ENCODE measurements around the gene FMN2.

The FMN2 gene

DNA sequence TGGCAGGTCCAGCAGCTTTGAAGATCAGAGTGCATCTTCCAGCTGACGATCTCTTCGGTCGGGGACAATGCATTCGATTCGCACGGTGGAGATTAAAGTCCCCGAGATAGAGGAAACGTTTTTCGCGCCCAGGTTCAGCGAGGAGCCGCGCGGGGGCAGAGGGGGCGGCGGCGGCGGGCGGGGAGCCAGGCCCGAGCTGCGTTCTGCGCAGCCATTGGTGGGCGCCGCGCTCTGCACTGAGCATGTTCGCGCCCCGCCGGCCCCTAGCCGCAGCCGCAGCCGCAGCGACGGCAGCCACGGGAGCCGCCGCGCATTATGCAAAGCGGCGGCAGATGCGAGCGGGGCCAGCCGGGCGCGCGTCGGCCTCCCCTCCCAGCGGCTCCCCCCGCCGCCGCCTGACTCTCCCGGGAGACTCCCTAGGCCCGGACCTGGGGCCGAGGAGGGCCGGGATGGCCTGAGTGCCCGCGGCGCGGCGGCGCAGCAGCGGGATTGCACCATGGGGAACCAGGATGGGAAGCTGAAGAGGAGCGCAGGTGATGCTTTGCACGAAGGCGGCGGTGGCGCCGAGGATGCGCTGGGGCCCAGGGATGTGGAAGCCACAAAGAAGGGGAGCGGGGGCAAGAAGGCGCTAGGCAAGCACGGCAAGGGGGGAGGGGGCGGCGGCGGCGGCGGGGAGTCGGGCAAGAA is at the start of gene FMN2:
FMN2 (plus strand) TSS at position 270 of the 687 bp plus-strand sequence; CDS start at position 497, 227 bp downstream.
- DNase-seq, result no peak

GRCh38 chr1:240044620-240045019 is 47.1 kb upstream of the FMN2 start:
- DNase-seq, result no peak

DNA sequence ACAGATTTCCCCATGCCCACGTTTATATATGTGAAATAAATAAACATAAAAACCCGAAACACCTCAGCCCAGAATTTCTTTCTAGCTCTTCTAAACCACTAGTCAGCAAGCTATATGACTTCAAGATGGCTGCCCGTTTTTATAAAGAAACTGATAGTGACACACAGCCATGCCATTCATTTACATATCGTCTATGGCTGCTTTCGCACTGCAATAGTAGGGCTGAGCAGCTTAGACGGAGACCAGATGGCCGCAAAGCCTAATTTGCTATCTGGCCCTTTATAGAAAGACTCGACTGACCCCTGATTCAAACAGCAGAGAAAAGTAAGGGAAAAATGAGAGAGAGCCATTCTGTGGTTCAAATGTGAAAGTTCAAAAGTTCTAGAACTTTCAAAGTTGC is 45.7 kb upstream of the FMN2 start:
- DNase-seq, result no peak

- no peak for DNase-seq
These were observed 37.5 kb upstream of the FMN2 start for GRCh38 chr1:240054109-240054701.

DNA sequence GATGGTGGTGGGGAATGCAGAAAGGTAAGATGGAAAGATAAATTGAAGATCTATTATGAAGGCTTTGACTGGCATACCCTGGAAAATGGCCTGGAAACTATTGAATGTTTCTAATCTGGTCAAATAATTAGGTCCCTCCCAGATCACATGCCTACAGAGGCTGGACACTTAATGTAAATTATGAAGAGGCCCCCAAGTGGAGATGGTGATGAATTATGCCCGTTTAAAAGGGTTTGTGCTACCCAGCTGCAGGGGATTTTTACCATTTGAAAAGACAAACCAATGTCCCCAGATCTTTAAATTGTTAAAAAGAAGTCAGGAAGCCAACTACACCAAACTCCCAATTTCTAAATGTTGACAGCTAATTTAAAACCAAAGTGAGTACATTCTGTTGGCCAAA is 35.7 kb upstream of the FMN2 start:
- DNase-seq, result no peak

GRCh38 chr1:240056350-240056749 is 35.3 kb upstream of the FMN2 start:
- no peak for DNase-seq

DNA sequence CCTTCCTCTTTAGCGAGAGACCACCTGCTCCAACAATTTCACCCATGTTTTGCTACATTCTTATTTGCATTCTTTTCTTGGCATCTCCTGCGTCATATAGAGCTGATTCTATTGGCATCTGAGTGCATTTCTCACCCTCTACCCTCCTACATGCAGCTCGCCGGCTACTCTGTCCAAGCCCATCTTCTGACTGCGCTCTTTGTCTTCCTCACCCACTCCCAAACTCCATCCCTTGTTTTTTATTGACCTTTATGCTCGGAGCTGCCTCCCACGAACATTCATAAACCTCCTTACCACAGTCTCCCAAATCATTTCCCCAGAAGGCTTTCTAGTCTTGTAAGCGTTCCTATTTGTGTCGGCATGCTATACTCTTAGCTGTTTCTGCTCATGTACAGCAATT is 33.6 kb upstream of the FMN2 start:
- no peak for DNase-seq

GRCh38 chr1:240068961-240069360 is 22.7 kb upstream of the FMN2 start:
- no peak for DNase-seq

GRCh38 chr1:240070188-240070587 is 21.5 kb upstream of the FMN2 start:
- DNase-seq, result no peak

GRCh38 chr1:240073097-240073496 is 18.6 kb upstream of the FMN2 start:
- DNase-seq, result no peak

- no peak for DNase-seq
These were observed 17.3 kb upstream of the FMN2 start for GRCh38 chr1:240074422-240074821.

- no peak for DNase-seq
These were observed 16.8 kb upstream of the FMN2 start for GRCh38 chr1:240074908-240075307.

- DNase-seq, result no peak
These were observed 7.3 kb upstream of the FMN2 start for GRCh38 chr1:240084337-240084736.

- DNase-seq, result no peak
These were observed 6.9 kb upstream of the FMN2 start for GRCh38 chr1:240084749-240085148.

DNA sequence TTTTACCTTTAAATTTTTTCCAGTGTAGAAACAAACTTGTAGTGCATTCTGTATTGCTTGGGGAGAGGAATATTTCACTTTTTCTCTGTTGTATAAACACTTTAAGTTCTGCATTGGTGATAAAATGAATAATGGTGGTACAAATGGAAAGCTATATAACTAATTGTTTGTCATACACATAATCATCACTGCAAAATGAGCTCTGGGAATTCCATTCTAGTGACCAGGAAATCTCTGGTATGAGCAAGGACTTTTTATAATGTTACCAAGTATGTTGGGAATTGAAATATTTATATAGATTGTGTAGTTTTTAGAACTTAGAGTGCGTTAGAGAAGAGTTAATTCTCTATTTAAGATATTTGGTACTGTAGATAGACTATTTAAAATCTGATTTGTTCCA is 5.0 kb upstream of the FMN2 start:
- no peak for DNase-seq

GRCh38 chr1:240090014-240090413 is 1.7 kb upstream of the FMN2 start:
- DNase-seq, result no peak

GRCh38 chr1:240090957-240091600 is 604 bp upstream of the FMN2 start:
- DNase-seq, result no peak

GRCh38 chr1:240092301-240093119 is 827 bp downstream of the FMN2 start:
- no peak for DNase-seq

DNA sequence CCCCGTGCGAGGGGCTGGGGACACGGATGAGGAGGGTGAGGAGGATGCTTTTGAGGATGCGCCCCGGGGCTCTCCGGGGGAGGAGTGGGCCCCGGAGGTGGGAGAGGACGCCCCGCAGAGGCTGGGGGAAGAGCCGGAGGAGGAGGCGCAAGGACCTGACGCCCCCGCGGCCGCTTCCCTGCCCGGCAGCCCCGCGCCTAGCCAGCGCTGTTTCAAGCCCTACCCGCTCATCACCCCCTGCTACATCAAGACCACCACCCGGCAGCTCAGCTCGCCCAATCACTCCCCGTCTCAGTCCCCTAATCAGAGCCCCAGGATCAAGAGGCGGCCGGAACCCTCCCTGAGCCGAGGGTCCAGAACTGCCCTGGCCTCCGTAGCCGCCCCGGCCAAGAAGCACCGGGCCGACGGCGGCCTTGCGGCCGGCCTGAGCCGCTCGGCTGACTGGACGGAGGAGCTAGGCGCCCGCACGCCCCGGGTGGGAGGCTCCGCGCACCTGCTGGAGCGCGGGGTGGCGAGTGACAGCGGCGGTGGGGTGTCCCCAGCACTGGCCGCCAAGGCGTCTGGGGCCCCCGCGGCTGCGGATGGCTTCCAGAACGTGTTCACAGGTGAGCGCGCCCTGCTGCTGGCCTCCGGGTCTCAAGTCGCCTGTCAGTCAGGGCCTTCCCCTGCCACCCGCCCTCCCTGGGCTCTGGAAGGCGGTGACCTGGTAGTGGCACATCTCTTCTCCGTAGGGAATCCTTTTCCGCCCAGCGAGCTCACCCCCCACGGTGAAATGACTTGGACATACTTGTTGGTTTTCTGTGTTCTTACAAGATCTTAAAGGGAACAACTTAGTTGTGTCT is 1.7 kb downstream of the FMN2 start:
- no peak for DNase-seq

- DNase-seq, result no peak
These were observed 2.5 kb downstream of the FMN2 start for GRCh38 chr1:240094041-240094722.

DNA sequence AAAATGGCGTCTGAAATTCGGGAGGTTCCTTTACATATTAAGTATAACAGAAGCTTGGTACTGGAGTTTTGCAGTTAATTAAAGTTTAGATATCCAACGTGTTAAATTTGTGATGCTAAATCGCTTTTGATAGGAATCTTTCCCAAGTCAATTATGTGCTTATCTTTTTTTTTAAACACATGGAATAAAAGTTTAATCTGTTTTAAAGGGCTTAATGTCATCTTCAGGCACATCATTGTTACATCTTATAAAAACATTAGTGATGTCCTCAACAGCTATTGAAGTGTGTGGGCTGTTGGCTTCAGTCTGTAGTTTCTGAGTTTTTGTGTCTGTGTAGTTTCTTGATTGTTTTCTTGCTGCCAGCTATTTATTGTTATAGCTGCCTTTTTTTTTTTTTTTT is 5.3 kb downstream of the FMN2 start:
- no peak for DNase-seq

DNA sequence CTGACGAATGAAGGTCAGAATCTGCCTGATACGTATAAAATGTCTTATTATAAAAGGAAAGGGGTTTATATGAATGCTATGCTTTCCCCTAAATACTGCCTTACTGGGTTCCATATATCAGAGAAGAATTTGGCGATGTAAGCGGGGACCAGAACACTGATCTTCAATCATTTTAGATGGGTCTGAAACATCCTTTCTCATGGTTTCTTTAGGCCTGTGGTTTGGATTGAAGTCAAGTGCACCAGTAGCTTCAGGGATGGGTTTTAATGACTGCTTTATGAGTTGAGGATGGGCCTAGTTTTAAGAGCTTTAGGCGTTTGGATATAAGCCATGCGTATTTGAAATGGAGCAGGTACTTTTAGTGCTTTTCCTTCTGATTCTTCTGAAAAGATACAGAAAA is 6.9 kb downstream of the FMN2 start:
- DNase-seq, result no peak
